Type B pancreatic cell (in vitro differentiated cells): ENCODE measurements around the gene CCDC57. TPM values are rescaled to one million over a fixed set of nuclear protein-coding genes. Genes with fewer than 3 reads are reported as not detected.

Experiments used
- DNase-seq: peaks from one replicate; pipeline ENCODE4 v3.0.0; 2021; ENCODE audit warnings: mixed read lengths; ENCODE audit not compliant: unreplicated experiment; ENCODE audit errors: extremely low spot score
- H3K27ac Mint-ChIP-seq: 2 replicates; pipeline ENCODE4 v1.8.0; 2021; ENCODE audit warnings: mild to moderate bottlenecking, mixed read lengths
- H3K27me3 Mint-ChIP-seq: 2 replicates; pipeline ENCODE4 v1.8.0; 2021; ENCODE audit warnings: mixed read lengths
- H3K36me3 Mint-ChIP-seq: 2 replicates; pipeline ENCODE4 v1.8.0; 2021; ENCODE audit warnings: mixed read lengths
- H3K4me1 Mint-ChIP-seq: one replicate; pipeline ENCODE4 v1.8.0; 2021; ENCODE audit warnings: mixed read lengths; ENCODE audit not compliant: unreplicated experiment
- H3K4me3 Mint-ChIP-seq: 2 replicates; pipeline ENCODE4 v1.8.0; 2021; ENCODE audit warnings: mild to moderate bottlenecking, mixed read lengths
- H3K9me3 Mint-ChIP-seq: 2 replicates; pipeline ENCODE4 v1.8.0; 2021; ENCODE audit warnings: mixed read lengths
- CTCF ChIP-seq: fragments of 200-600 bp; sonication (generic); conservative IDR thresholded peaks from 2 replicates; pipeline ENCODE4 v1.5.0; 2021; ENCODE audit warnings: antibody characterized with exemption, mild to moderate bottlenecking
- total RNA-seq: library from RNA; stranded (reverse); gene quantifications from 2 replicates; pipeline ENCODE4 v1.2.1, GENCODE V29; 2021; ENCODE audit warnings: low replicate concordance

The CCDC57 gene
- total RNA-seq, 1 donor from 2014 or later: 58.7 TPM

GRCh38 chr17:82250868-82251500, 38.3 kb upstream of the CCDC57 start:
- TF ChIP-seq CTCF: no peak
- Mint-ChIP-seq H3K36me3 (peaks cover 20% of the 10 kb centered on the region), H3K4me1 (no peaks in the 10 kb centered on the region), H3K27me3 (no peaks in the 10 kb centered on the region), H3K9me3 (no peaks in the 10 kb centered on the region), H3K4me3 (no peak overlapping the region), H3K27ac (no peak overlapping the region)
- no peak for DNase-seq

GRCh38 chr17:82249896-82250581, 37.4 kb upstream of the CCDC57 start:
- TF ChIP-seq CTCF: no peak
- H3K4me1 Mint-ChIP-seq: no peaks in the 10 kb centered on the region
- no peak for DNase-seq
- no peaks in the 10 kb centered on the region for H3K9me3 Mint-ChIP-seq
- no peak overlapping the region for H3K27ac Mint-ChIP-seq
- no peaks in the 10 kb centered on the region for H3K27me3 Mint-ChIP-seq
- peaks cover 16% of the 10 kb centered on the region for H3K36me3 Mint-ChIP-seq
- no peak overlapping the region for H3K4me3 Mint-ChIP-seq

GRCh38 chr17:82248815-82249674, 36.4 kb upstream of the CCDC57 start:
- Mint-ChIP-seq H3K4me3 (no peak overlapping the region), H3K27me3 (no peaks in the 10 kb centered on the region), H3K36me3 (peaks cover 23% of the 10 kb centered on the region), H3K4me1 (no peaks in the 10 kb centered on the region), H3K27ac (peak overlapping the region; percentile 8), H3K9me3 (no peaks in the 10 kb centered on the region)
- TF ChIP-seq CTCF: no peak
- DNase-seq: no peak

GRCh38 chr17:82247856-82248671, 35.4 kb upstream of the CCDC57 start:
- Mint-ChIP-seq H3K9me3 (no peaks in the 10 kb centered on the region), H3K27ac (no peak overlapping the region), H3K4me1 (no peaks in the 10 kb centered on the region), H3K4me3 (no peak overlapping the region), H3K36me3 (peaks cover 25% of the 10 kb centered on the region), H3K27me3 (no peaks in the 10 kb centered on the region)
- no peak for DNase-seq
- no peak for TF ChIP-seq CTCF

- TF ChIP-seq CTCF: no peak
- H3K4me1 Mint-ChIP-seq: no peaks in the 10 kb centered on the region
- no peak for DNase-seq
- no peak overlapping the region for H3K4me3 Mint-ChIP-seq
- H3K27ac Mint-ChIP-seq: no peak overlapping the region
- H3K36me3 Mint-ChIP-seq: peaks cover 17% of the 10 kb centered on the region
- H3K9me3 Mint-ChIP-seq: no peaks in the 10 kb centered on the region
- H3K27me3 Mint-ChIP-seq: no peaks in the 10 kb centered on the region
Measured at GRCh38 chr17:82247182-82247823, 34.7 kb upstream of the CCDC57 start.
